ENCODE measurements around the gene ANK3.

The ANK3 gene

DNA sequence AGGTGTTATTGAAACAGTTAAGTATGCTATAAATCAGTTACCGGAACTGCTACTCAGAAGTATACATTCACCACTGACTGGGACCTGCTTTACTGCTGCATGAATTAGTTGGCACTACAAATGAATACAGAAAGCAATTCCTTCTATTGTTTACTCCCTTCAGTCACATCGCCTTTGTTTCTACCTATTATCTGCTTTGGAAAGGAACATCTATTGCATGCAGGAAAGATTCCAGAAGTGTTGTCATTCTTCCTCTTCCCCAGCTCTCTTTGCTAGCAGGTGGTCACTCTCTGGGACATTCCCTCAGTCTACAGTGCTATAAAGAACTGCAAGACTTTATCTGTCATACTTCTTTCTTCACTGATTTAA, 131.3 kb downstream of the ANK3 start:
- CTCF ChIA-PET, result no interaction called here

GRCh38 chr10:60257767-60258428, 131.8 kb downstream of the ANK3 start:
- Histone ChIP-seq H3K36me3 (ENCODE audit: control insufficient read depth in 2 of 2, insufficient read depth in 1 of 2, low read length in 2 of 2) (no peaks in the 10 kb centered on the region), H3K4me3 (ENCODE audit: low read depth, low read length) (no peak overlapping the region), H3K27ac (ENCODE audit: extremely low read depth, low read depth, low read length) (no peak overlapping the region), H3K4me1 (ENCODE audit: control insufficient read depth, insufficient read depth, low read length) (no peaks in the 10 kb centered on the region), H3K9me3 (ENCODE audit: control insufficient read depth, insufficient read depth, low read depth, low read length) (no peaks in the 10 kb centered on the region)
- POLR2A ChIA-PET, result no interaction called here
- TF ChIP-seq ZNF350 (tag by site-specific recombination; IDR thresholded peaks at IDR 0.05), result no peak
- no peak for TF ChIP-seq ZNF292 (tag by site-specific recombination; IDR thresholded peaks at IDR 0.05; ENCODE audit: borderline replicate concordance, low read depth)
- no peak for TF ChIP-seq ZNF266 (tag by site-specific recombination; IDR thresholded peaks at IDR 0.05; ENCODE audit: low read depth)
- no peak for TF ChIP-seq ZNF501 (tag by site-specific recombination; IDR thresholded peaks at IDR 0.05)
- TF ChIP-seq ZNF146 (tag by site-specific recombination; IDR thresholded peaks at IDR 0.05), result no peak
- no peak for TF ChIP-seq TRIM28 (IDR thresholded peaks at IDR 0.05; ENCODE audit: borderline replicate concordance, low read length)
- TF ChIP-seq, protein P1, sequence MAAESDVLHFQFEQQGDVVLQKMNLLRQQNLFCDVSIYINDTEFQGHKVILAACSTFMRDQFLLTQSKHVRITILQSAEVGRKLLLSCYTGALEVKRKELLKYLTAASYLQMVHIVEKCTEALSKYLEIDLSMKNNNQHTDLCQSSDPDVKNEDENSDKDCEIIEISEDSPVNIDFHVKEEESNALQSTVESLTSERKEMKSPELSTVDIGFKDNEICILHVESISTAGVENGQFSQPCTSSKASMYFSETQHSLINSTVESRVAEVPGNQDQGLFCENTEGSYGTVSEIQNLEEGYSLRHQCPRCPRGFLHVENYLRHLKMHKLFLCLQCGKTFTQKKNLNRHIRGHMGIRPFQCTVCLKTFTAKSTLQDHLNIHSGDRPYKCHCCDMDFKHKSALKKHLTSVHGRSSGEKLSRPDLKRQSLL (tag by site-specific recombination; IDR thresholded peaks at IDR 0.05), result no peak
- TF ChIP-seq ZNF513 (tag by site-specific recombination; IDR thresholded peaks at IDR 0.05), result no peak
- no peak for TF ChIP-seq ZNF76 (tag by site-specific recombination; IDR thresholded peaks at IDR 0.05; ENCODE audit: borderline replicate concordance, low read depth)
- no peak for TF ChIP-seq ZXDB (tag by site-specific recombination; IDR thresholded peaks at IDR 0.05)
- TF ChIP-seq ZNF660 (tag by site-specific recombination; IDR thresholded peaks at IDR 0.05), result no peak
- no peak for TF ChIP-seq HOXA7 (CRISPR knock-in tag; IDR thresholded peaks at IDR 0.05; ENCODE audit: borderline replicate concordance)
- TF ChIP-seq ZNF654 (tag by site-specific recombination; IDR thresholded peaks at IDR 0.05; ENCODE audit: low read depth), result no peak
- no peak for TF ChIP-seq ZNF433 (tag by site-specific recombination; IDR thresholded peaks at IDR 0.05; ENCODE audit: low read depth)
- no peak for TF ChIP-seq ZNF223 (tag by site-specific recombination; IDR thresholded peaks at IDR 0.05)
- no peak for TF ChIP-seq ZNF354C (tag by site-specific recombination; IDR thresholded peaks at IDR 0.05; ENCODE audit: borderline replicate concordance, low read depth)
- no peak for TF ChIP-seq ZIC2 (tag by site-specific recombination; IDR thresholded peaks at IDR 0.05)
- CTCF ChIA-PET, result interaction anchor here (0.6 kb wide), 1 partner anchor 144 kb away, joined by 4 read pairs; no protein-coding TSS in a partner anchor

More for the DNA sequence above, 131.3 kb downstream of the ANK3 start:
- Histone ChIP-seq H3K4me3 (ENCODE audit: low read depth, low read length) (no peak overlapping the region), H3K36me3 (ENCODE audit: control insufficient read depth in 2 of 2, insufficient read depth in 1 of 2, low read length in 2 of 2) (peaks cover 0 to under 1% of the 10 kb centered on the region in 2 experiments; a peak in 1 of 3 replicates), H3K27ac (ENCODE audit: extremely low read depth, low read depth, low read length) (no peak overlapping the region), H3K9me3 (ENCODE audit: control insufficient read depth, insufficient read depth, low read depth, low read length) (no peaks in the 10 kb centered on the region), H3K4me1 (ENCODE audit: control insufficient read depth, insufficient read depth, low read length) (no peaks in the 10 kb centered on the region)
- POLR2A ChIA-PET, result no interaction called here
- no peak for TF ChIP-seq KLF8 (tag by site-specific recombination; IDR thresholded peaks at IDR 0.05)
- no peak for TF ChIP-seq ZFP3 (tag by site-specific recombination; IDR thresholded peaks at IDR 0.05; ENCODE audit: low read depth)
- TF ChIP-seq HOXA7 (CRISPR knock-in tag; IDR thresholded peaks at IDR 0.05; ENCODE audit: borderline replicate concordance), result no peak
- no peak for TF ChIP-seq ZNF548 (tag by site-specific recombination; IDR thresholded peaks at IDR 0.05)
- TF ChIP-seq, protein P2, sequence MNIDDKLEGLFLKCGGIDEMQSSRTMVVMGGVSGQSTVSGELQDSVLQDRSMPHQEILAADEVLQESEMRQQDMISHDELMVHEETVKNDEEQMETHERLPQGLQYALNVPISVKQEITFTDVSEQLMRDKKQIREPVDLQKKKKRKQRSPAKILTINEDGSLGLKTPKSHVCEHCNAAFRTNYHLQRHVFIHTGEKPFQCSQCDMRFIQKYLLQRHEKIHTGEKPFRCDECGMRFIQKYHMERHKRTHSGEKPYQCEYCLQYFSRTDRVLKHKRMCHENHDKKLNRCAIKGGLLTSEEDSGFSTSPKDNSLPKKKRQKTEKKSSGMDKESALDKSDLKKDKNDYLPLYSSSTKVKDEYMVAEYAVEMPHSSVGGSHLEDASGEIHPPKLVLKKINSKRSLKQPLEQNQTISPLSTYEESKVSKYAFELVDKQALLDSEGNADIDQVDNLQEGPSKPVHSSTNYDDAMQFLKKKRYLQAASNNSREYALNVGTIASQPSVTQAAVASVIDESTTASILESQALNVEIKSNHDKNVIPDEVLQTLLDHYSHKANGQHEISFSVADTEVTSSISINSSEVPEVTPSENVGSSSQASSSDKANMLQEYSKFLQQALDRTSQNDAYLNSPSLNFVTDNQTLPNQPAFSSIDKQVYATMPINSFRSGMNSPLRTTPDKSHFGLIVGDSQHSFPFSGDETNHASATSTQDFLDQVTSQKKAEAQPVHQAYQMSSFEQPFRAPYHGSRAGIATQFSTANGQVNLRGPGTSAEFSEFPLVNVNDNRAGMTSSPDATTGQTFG (tag by site-specific recombination; IDR thresholded peaks at IDR 0.05; ENCODE audit: borderline replicate concordance), result no peak
- no peak for TF ChIP-seq KLF1 (tag by site-specific recombination; IDR thresholded peaks at IDR 0.05)
- TF ChIP-seq, protein P3, sequence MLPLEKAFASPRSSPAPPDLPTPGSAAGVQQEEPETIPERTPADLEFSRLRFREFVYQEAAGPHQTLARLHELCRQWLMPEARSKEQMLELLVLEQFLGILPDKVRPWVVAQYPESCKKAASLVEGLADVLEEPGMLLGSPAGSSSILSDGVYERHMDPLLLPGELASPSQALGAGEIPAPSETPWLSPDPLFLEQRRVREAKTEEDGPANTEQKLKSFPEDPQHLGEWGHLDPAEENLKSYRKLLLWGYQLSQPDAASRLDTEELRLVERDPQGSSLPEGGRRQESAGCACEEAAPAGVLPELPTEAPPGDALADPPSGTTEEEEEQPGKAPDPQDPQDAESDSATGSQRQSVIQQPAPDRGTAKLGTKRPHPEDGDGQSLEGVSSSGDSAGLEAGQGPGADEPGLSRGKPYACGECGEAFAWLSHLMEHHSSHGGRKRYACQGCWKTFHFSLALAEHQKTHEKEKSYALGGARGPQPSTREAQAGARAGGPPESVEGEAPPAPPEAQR (tag by site-specific recombination; IDR thresholded peaks at IDR 0.05), result no peak
- no peak for TF ChIP-seq FEZF1 (tag by site-specific recombination; IDR thresholded peaks at IDR 0.05)
